Astrocyte of the cerebellum (primary cell): ENCODE measurements around the gene APBA1.

ENCODE experiments used
- DNase-seq: peaks from one replicate; pipeline ENCODE4 v3.0.0-alpha.2; 2011; ENCODE audit warnings: low read depth
- H3K4me3 ChIP-seq: 2 replicates; pipeline ENCODE4 v1.5.1; 2011; ENCODE audit warnings: mild to moderate bottlenecking, low read depth, low read length, moderate library complexity
- in situ Hi-C: cut with HindIII; loops from 2 replicates; pipeline ENCODE4 v1.10.0; 2017; ENCODE audit warnings: low sequenced_read_pairs
- TF ChIP-seq, protein P1 (sequence below): IDR thresholded peaks from 2 replicates; pipeline ENCODE4 v1.5.1; 2012; ENCODE audit warnings: low read length, low read depth, moderate library complexity, mild to moderate bottlenecking; ENCODE audit errors: missing control alignments

The APBA1 gene

DNA sequence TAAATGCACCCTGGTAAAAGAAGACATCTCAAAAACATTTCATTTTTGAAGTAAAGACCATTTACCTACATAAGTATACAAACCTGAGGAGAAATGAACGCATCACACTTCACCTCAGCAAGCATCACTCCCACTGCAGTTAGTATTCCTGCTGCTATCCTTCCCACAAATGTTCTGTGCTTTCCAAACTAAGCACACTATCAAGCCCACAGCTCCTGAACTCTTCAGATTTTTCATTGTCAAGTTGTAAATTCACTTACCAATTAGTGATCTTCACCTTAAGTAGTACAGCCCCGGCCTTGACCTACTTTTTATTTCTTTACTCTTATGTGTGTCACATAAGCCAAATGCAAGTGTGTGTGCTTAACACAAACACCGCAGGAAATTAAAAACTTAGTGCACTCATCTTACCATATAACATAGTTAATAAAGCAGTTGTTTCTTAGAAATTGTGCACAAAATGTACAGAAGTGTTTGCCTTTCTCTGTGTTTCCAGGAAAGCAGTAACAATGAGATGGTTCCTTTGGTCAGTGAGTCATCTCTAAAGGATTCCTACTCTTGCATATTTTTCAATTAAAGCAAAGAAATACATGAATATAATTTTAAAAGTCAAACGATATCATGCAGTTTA, 169.4 kb downstream of the APBA1 start:
- peak; percentile 51 for DNase-seq
- no peak overlapping the region for H3K4me3 ChIP-seq
- in situ Hi-C loops, result no loop called here
- TF ChIP-seq, protein P1, sequence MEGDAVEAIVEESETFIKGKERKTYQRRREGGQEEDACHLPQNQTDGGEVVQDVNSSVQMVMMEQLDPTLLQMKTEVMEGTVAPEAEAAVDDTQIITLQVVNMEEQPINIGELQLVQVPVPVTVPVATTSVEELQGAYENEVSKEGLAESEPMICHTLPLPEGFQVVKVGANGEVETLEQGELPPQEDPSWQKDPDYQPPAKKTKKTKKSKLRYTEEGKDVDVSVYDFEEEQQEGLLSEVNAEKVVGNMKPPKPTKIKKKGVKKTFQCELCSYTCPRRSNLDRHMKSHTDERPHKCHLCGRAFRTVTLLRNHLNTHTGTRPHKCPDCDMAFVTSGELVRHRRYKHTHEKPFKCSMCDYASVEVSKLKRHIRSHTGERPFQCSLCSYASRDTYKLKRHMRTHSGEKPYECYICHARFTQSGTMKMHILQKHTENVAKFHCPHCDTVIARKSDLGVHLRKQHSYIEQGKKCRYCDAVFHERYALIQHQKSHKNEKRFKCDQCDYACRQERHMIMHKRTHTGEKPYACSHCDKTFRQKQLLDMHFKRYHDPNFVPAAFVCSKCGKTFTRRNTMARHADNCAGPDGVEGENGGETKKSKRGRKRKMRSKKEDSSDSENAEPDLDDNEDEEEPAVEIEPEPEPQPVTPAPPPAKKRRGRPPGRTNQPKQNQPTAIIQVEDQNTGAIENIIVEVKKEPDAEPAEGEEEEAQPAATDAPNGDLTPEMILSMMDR, result no peak

DNA sequence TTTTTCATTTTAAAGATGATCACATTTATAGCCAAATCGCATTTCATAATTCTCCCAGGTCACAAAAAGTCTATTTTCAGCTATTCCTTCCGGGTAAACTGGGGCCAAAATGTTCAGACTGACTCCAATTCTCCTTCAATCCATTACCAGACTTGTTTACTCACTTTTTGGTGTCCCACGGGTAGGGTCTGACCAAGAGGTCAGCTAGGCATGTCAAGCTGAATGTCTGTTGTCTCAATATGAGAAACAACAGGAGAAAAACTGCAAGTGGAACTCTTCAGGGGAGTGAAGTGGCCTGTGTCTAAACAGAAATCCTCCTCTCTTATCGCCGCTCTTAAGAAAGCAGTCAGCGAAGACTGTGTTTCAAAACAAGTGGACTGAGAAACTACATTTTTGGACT, 171.3 kb downstream of the APBA1 start:
- in situ Hi-C loops, result no loop called here
- no peak overlapping the region for H3K4me3 ChIP-seq

DNA sequence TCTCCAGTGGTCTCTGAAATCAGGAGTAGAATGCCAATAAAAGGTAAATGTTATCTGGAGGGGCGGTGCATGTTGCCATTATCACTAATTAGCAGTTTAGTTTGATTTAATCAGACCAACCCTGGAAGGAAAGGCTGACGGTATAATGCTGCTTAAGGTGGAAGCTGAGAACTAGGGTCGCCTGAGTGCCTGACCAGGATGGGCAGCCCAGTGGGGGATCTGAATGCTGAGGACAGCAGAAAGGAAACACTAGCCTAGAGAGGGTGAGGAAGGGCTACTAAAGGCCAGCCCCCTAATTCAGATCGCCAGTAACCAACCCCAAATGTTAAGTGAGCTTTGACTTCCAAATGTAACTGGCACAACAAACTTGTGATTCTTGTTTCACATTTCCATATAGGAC, 172.2 kb downstream of the APBA1 start:
- H3K4me3 ChIP-seq, result no peak overlapping the region
- TF ChIP-seq, protein P1, result no peak
- in situ Hi-C loops, result no loop called here
- no peak for DNase-seq

More for the DNA sequence above, 171.3 kb downstream of the APBA1 start:
- TF ChIP-seq, protein P1, result no peak
- DNase-seq, result no peak

DNA sequence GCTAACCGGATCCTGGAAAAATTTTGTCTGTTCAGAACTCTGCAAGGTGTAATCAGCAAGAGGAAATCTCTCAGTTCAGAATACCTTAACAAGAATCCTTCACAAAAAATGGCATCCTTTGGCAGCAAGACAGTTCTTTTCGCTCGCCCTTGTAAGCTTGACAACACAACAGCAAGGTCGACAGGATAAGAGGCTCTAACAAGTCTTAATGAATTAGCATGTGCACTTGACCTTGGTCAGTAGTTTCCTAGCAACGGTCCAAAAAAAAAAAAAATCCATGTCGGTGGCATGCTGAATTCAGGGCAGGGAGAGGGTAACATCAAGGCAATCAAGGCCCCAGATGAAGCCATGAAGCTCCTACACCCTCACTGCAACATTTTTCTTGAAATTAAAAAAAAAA, 172.8 kb downstream of the APBA1 start:
- in situ Hi-C loops, result no loop called here
- DNase-seq, result no peak
- no peak overlapping the region for H3K4me3 ChIP-seq
- TF ChIP-seq, protein P1, result no peak

DNA sequence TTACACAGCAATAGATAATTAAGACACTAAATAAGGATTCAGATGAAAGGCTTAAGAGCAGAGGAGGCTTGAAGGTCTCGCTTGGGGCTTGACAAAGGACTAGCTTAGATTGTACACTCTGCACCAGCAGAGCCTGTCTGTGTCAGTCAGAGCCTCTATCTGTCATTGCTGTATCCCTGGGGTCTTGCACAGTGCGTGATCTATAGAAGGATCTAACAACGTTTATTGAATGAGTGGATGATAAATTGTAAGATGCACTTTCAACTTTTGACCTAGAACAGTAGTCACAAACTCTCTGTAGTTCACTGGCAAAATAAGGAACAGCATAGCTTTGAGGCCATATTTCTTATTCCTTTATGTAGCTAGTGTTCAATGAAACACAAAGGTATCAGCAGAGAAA, 173.7 kb downstream of the APBA1 start:
- in situ Hi-C loops, result no loop called here
- TF ChIP-seq, protein P1, result no peak
- no peak overlapping the region for H3K4me3 ChIP-seq
- no peak for DNase-seq

DNA sequence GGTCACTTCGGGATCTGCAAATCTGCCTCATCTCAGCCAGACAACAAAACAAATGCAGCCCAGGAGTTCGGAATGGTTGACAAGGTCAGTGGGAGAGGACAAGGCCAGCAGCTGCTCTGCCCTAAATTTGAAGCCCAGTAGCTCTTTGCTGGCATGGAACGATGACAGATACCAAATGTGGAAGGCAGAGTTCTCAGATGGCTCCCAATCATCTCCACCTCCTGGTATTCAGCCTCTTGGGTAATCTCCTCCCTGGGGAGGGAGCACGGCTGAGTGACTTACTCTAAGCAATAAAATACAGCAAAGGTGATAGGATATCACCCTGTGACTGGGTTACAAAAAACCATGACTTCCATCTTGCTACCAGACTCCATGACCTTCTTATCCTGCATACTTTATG, 174.4 kb downstream of the APBA1 start:
- TF ChIP-seq, protein P1, result no peak
- in situ Hi-C loops, result no loop called here
- DNase-seq, result no peak
- H3K4me3 ChIP-seq, result no peak overlapping the region
